NCI-H82 treated with DMSO at 0.1 percent for 48 hours (cell line): ENCODE results near the gene MCM3AP.

Source experiments
- DNase-seq: peaks from one replicate; lab custom pipeline; 2025; ENCODE audit not compliant: unreplicated experiment; lab: John Stamatoyannopoulos, UW

The MCM3AP gene

GRCh38 chr21:46274797-46275390, 10.5 kb downstream of the MCM3AP start:
- no peak for DNase-seq

GRCh38 chr21:46273341-46273740, 12.1 kb downstream of the MCM3AP start:
- DNase-seq = no peak

GRCh38 chr21:46269466-46269865, 15.9 kb downstream of the MCM3AP start:
- no peak for DNase-seq

GRCh38 chr21:46268371-46268770, 17.0 kb downstream of the MCM3AP start:
- DNase-seq = no peak

- DNase-seq = no peak
Observed at GRCh38 chr21:46266946-46267345, 18.5 kb downstream of the MCM3AP start.

- DNase-seq = no peak
Observed at GRCh38 chr21:46265736-46266525, 19.5 kb downstream of the MCM3AP start.

- DNase-seq = no peak
Observed at GRCh38 chr21:46264690-46265144, 20.7 kb downstream of the MCM3AP start.

GRCh38 chr21:46264046-46264689, 21.2 kb downstream of the MCM3AP start:
- DNase-seq = no peak

GRCh38 chr21:46256501-46256994, 28.9 kb downstream of the MCM3AP start:
- no peak for DNase-seq

- DNase-seq = no peak
Observed at GRCh38 chr21:46255758-46256337, 29.6 kb downstream of the MCM3AP start.

GRCh38 chr21:46255166-46255565, 30.2 kb downstream of the MCM3AP start:
- DNase-seq = no peak

- no peak for DNase-seq
Observed at GRCh38 chr21:46254208-46254975, 31.0 kb downstream of the MCM3AP start.

GRCh38 chr21:46253610-46254124, 31.7 kb downstream of the MCM3AP start:
- DNase-seq = no peak

GRCh38 chr21:46252840-46253239, 32.6 kb downstream of the MCM3AP start:
- no peak for DNase-seq

- no peak for DNase-seq
Observed at GRCh38 chr21:46250146-46250725, 35.2 kb downstream of the MCM3AP start.

- no peak for DNase-seq
Observed at GRCh38 chr21:46248827-46249226, 36.6 kb downstream of the MCM3AP start.

GRCh38 chr21:46248422-46248782, 37.0 kb downstream of the MCM3AP start:
- no peak for DNase-seq

GRCh38 chr21:46247699-46248421, 37.6 kb downstream of the MCM3AP start:
- DNase-seq = no peak

- no peak for DNase-seq
Observed at GRCh38 chr21:46246345-46246744, 39.1 kb downstream of the MCM3AP start.
